WERI-Rb-1 (cell line): ENCODE results near the gene LINC00632.

ENCODE experiments used
- DNase-seq: peaks from one replicate; pipeline ENCODE4 v3.0.0-alpha.2; 2020
- H3K27ac ChIP-seq: fragments of 250-450 bp; sonication (Bioruptor Pico); 2 replicates; pipeline ENCODE4 v1.5.1; 2020; ENCODE audit warnings: mild to moderate bottlenecking, moderate library complexity
- H3K27me3 ChIP-seq: fragments of 250-450 bp; sonication (Bioruptor Pico); 2 replicates; pipeline ENCODE4 v1.5.1; 2021; ENCODE audit warnings: mild to moderate bottlenecking, low read depth, moderate library complexity; ENCODE audit not compliant: insufficient read depth, severe bottlenecking
- H3K36me3 ChIP-seq: fragments of 250-450 bp; sonication (Bioruptor Pico); 2 replicates; pipeline ENCODE4 v1.5.1; 2020; ENCODE audit warnings: mild to moderate bottlenecking, moderate library complexity
- H3K4me3 ChIP-seq: 2 replicates; pipeline ENCODE4 v1.5.1; 2011; ENCODE audit warnings: low read depth, mild to moderate bottlenecking, control low read depth, low read length
- H3K9me3 ChIP-seq: fragments of 250-450 bp; sonication (Bioruptor Pico); 2 replicates; pipeline ENCODE4 v1.5.1; 2021; ENCODE audit warnings: mild to moderate bottlenecking, moderate library complexity; ENCODE audit not compliant: severe bottlenecking
- CTCF ChIP-seq: IDR thresholded peaks from 2 replicates; pipeline ENCODE4 v1.5.1; 2011; ENCODE audit warnings: low read depth, mild to moderate bottlenecking, control low read depth, inconsistent platforms, low read length

LINC00632 gene

GRCh38 chrX:140804292-140804691 is 94.7 kb downstream of the LINC00632 start:
- no peak for DNase-seq
- Histone ChIP-seq H3K27me3 (no peaks in the 10 kb centered on the region), H3K36me3 (no peaks in the 10 kb centered on the region), H3K9me3 (no peaks in the 10 kb centered on the region), H3K27ac (no peak overlapping the region), H3K4me3 (no peak overlapping the region)
- no peak for TF ChIP-seq CTCF

DNA sequence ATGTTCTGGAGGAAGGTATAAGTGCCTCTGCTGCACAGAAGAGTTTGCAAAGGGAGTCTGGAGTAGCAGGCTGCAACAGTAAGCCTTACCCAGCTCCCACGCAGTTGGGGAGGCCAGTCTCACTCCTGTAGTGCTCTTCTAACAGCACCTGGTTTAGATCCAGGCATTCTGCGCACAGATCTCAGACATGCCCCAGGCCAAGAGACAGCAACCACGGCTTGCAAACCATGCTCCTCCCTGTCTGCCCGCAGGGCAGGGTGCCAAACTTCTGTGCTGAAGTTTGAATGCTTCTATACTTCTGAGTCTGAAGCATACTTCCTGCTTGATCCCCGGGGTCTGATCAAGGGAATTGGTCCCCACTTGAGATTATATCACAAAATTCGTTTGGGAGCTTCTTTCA is 106.3 kb downstream of the LINC00632 start:
- no peak for TF ChIP-seq CTCF
- Histone ChIP-seq H3K36me3 (no peaks in the 10 kb centered on the region), H3K27me3 (peaks cover 21% of the 10 kb centered on the region), H3K4me3 (no peak overlapping the region), H3K27ac (no peak overlapping the region), H3K9me3 (no peaks in the 10 kb centered on the region)
- no peak for DNase-seq

DNA sequence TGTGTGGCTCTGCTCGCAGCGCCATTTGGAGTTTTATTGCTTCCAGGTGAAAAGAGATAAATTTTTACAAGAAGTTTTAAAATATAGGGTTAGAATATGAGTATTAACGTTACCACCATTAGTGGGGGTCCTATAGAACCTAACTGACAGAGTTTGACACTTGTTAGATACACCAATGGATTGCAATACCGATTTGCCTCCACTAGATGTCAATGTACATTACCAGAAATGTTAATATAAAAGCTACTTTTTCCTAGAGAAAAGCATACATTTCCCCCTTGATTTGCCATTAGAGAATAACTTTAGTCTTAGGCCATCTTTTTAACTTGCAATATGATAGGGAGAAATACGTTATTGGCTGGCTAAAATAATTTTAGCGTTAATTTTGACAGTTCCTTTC is 108.4 kb downstream of the LINC00632 start:
- Histone ChIP-seq H3K27ac (no peak overlapping the region), H3K36me3 (no peaks in the 10 kb centered on the region), H3K27me3 (peaks cover 35% of the 10 kb centered on the region), H3K4me3 (no peak overlapping the region), H3K9me3 (no peaks in the 10 kb centered on the region)
- peak; percentile 21; the same call in 1 of the 2 replicates for TF ChIP-seq CTCF
- no peak for DNase-seq

DNA sequence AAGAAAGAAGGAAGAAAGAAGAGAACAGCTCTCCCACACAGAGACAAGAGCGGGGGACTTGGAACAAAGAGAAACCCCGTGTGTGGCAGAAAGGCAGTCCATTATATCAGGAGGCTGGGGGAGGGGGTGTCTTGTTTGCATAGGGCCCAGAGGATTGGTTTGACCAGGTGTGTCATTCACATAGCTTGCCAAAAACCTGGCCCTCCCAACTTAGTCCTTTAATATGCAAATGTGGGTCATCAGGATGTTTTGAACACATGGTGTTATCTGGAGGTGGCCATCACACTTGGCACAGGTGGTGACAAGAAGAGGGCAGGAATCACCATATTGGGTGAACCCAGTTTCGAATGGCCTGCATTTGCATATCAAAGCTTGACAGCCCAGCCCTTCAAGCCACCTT is 111.7 kb downstream of the LINC00632 start:
- TF ChIP-seq CTCF, result no peak
- H3K27ac ChIP-seq, result no peak overlapping the region
- H3K36me3 ChIP-seq, result no peaks in the 10 kb centered on the region
- H3K27me3 ChIP-seq, result peaks cover 55% of the 10 kb centered on the region
- H3K9me3 ChIP-seq, result no peaks in the 10 kb centered on the region
- H3K4me3 ChIP-seq, result no peak overlapping the region
- DNase-seq, result no peak

DNA sequence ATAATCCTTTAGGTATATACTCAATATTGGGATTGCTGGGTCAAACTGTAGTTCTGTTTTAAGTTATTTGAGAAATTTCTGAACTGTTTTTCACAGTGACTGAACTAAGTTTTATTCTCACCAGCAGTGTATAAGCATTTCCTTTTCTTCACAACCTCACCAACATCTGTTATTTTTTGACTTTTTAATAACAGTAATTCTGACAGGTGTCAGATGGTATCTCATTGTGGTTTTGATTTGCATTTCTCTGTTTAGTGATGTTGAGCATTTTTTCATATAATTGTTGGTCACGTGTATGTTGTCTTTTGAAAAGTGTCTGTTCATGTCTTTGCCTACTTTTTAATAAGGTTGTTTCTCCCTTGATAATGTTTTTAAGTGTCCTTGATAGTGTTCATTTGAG is 112.6 kb downstream of the LINC00632 start:
- no peak for TF ChIP-seq CTCF
- Histone ChIP-seq H3K27me3 (peaks cover 62% of the 10 kb centered on the region), H3K4me3 (no peak overlapping the region), H3K27ac (no peak overlapping the region), H3K9me3 (no peaks in the 10 kb centered on the region), H3K36me3 (no peaks in the 10 kb centered on the region)
- no peak for DNase-seq

DNA sequence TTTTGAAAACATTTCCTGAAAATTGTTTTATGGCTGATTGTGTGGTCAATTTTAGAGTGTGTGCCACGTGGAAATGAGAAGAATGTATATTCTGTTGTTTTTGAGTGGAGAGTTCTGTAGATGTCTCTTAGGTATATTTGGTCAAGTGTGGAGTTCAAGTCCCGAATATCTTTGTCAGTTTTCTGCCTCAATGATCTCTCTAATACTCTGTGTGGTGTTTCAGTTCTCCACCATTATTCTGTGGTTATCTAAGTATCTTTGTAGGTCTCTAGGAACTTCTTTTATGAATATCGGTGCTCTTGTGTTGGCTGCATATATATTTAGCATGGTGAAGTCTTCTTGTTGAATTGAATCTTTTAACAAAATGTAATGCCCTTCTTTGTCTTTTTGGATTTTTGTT is 113.3 kb downstream of the LINC00632 start:
- Histone ChIP-seq H3K36me3 (no peaks in the 10 kb centered on the region), H3K4me3 (no peak overlapping the region), H3K9me3 (no peaks in the 10 kb centered on the region), H3K27me3 (peaks cover 67% of the 10 kb centered on the region), H3K27ac (no peak overlapping the region)
- no peak for TF ChIP-seq CTCF
- no peak for DNase-seq
